ENCODE data around the gene ABCC1.

Gene ABCC1

DNA sequence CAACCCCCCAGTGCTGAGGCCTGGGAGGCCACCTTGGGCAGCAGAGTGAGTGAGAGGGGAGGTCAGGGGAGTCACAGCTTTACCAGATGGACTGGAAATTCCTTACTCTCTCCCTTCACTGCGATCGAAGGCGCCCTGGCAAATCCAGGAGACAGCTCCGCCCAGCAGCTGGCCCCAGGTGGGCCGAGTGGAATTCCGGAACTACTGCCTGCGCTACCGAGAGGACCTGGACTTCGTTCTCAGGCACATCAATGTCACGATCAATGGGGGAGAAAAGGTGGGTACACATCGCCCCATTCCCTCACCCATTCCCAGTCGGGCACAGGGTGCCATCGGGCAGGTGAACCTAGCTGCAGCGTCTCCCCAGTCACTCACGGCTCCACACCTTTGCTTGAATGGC, 182.2 kb downstream of the ABCC1 start:
- TF ChIP-seq, protein P1, sequence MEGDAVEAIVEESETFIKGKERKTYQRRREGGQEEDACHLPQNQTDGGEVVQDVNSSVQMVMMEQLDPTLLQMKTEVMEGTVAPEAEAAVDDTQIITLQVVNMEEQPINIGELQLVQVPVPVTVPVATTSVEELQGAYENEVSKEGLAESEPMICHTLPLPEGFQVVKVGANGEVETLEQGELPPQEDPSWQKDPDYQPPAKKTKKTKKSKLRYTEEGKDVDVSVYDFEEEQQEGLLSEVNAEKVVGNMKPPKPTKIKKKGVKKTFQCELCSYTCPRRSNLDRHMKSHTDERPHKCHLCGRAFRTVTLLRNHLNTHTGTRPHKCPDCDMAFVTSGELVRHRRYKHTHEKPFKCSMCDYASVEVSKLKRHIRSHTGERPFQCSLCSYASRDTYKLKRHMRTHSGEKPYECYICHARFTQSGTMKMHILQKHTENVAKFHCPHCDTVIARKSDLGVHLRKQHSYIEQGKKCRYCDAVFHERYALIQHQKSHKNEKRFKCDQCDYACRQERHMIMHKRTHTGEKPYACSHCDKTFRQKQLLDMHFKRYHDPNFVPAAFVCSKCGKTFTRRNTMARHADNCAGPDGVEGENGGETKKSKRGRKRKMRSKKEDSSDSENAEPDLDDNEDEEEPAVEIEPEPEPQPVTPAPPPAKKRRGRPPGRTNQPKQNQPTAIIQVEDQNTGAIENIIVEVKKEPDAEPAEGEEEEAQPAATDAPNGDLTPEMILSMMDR (IDR thresholded peaks at IDR 0.05), result no peak
- H3K4me1 ChIP-seq (ENCODE audit: control insufficient read depth in 1 of 2, insufficient read depth in 1 of 2, low read depth in 1 of 2, low read length in 1 of 2), result peaks cover 0 to 2% of the 10 kb centered on the region in 2 experiments
- H3K9me3 ChIP-seq, result no peaks in the 10 kb centered on the region
- no peaks in the 10 kb centered on the region for H3K27me3 ChIP-seq
- no peak overlapping the region for H3K4me3 ChIP-seq (ENCODE audit: low read depth in 1 of 2, low read length in 1 of 2)
- peaks cover 84% of the 10 kb centered on the region for H3K36me3 ChIP-seq
- H3K27ac ChIP-seq, result no peak overlapping the region

DNA sequence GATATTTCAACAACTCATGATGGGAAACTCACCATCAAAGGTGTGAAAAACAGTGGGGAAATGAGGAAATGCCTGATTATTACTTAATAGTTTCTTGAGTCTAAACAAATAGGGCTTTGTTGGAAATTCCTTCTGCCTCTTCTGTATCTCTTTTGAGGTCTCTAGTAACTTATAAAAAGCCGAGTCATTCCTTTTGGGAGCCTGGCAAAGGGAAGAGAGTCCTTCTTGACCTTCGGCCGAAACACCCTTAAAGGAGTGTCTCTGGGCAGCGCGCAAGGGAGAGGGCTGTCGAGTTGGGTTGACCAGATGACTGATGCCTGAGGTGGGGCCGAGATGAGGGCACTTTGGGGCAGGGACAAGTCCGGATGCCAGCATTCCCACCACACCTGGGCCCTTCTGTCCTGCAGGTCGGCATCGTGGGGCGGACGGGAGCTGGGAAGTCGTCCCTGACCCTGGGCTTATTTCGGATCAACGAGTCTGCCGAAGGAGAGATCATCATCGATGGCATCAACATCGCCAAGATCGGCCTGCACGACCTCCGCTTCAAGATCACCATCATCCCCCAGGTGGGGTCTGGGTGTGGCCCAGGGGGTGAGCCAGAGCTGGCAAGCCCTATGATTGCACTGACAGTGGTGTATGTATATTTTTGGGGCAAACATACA, 184.7 kb downstream of the ABCC1 start:
- H3K9me3 ChIP-seq, result no peaks in the 10 kb centered on the region
- H3K27me3 ChIP-seq, result no peaks in the 10 kb centered on the region
- H3K36me3 ChIP-seq, result peaks cover 95% of the 10 kb centered on the region
- no peak overlapping the region for H3K27ac ChIP-seq
- peaks cover 0 to 2% of the 10 kb centered on the region in 2 experiments for H3K4me1 ChIP-seq (ENCODE audit: control insufficient read depth in 1 of 2, insufficient read depth in 1 of 2, low read depth in 1 of 2, low read length in 1 of 2)
- TF ChIP-seq, protein P1 (IDR thresholded peaks at IDR 0.05), result no peak
- no peak overlapping the region for H3K4me3 ChIP-seq (ENCODE audit: low read depth in 1 of 2, low read length in 1 of 2)

DNA sequence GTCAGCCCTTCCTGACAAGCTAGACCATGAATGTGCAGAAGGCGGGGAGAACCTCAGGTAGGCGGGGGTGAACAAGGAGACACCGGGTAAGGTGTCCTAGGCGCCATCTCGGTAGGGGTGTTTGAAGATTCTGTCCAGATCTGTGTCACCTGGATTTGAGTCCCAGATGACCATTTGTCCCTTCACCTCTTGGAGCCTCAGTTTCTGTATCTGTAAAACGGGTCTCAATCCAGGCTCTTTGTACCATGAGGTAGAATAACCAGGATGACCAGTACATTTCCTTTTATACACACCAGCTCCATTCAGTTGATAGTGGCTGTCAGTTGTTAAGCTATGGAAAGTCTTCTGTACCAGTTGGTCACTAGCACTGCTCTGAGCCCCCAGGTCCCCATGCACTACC, 187.2 kb downstream of the ABCC1 start:
- Histone ChIP-seq H3K36me3 (peaks cover 97% of the 10 kb centered on the region), H3K4me1 (ENCODE audit: control insufficient read depth in 1 of 2, insufficient read depth in 1 of 2, low read depth in 1 of 2, low read length in 1 of 2) (peaks cover 0 to 2% of the 10 kb centered on the region in 2 experiments), H3K27ac (no peak overlapping the region), H3K4me3 (ENCODE audit: low read depth in 1 of 2, low read length in 1 of 2) (no peak overlapping the region), H3K9me3 (no peaks in the 10 kb centered on the region), H3K27me3 (no peaks in the 10 kb centered on the region)
- TF ChIP-seq, protein P1 (IDR thresholded peaks at IDR 0.05), result no peak

DNA sequence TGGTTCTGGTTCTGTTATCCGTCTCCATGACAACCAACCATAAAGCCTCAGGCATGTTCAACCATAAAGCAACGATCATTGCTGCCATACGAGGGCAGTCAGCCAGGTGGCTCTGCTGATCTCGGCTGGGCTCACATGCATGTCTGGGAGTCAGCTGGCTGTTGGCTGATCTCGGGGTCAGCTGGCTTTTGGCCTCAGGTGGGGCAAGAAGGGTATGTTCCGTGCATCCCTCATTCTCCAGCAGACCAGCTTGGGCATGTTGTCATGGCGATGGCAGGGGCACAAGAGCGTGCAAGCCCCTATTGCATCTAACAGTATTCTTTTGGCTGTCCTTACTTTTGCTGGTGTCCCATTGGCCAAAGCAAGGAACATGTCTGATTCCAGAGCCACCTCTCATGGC, 187.7 kb downstream of the ABCC1 start:
- Histone ChIP-seq H3K36me3 (peaks cover 97% of the 10 kb centered on the region), H3K9me3 (no peaks in the 10 kb centered on the region), H3K27me3 (no peaks in the 10 kb centered on the region), H3K27ac (no peak overlapping the region), H3K4me3 (ENCODE audit: low read depth in 1 of 2, low read length in 1 of 2) (no peak overlapping the region), H3K4me1 (ENCODE audit: control insufficient read depth in 1 of 2, insufficient read depth in 1 of 2, low read depth in 1 of 2, low read length in 1 of 2) (peaks cover 0 to 2% of the 10 kb centered on the region in 2 experiments)
- TF ChIP-seq, protein P1 (IDR thresholded peaks at IDR 0.05), result no peak

DNA sequence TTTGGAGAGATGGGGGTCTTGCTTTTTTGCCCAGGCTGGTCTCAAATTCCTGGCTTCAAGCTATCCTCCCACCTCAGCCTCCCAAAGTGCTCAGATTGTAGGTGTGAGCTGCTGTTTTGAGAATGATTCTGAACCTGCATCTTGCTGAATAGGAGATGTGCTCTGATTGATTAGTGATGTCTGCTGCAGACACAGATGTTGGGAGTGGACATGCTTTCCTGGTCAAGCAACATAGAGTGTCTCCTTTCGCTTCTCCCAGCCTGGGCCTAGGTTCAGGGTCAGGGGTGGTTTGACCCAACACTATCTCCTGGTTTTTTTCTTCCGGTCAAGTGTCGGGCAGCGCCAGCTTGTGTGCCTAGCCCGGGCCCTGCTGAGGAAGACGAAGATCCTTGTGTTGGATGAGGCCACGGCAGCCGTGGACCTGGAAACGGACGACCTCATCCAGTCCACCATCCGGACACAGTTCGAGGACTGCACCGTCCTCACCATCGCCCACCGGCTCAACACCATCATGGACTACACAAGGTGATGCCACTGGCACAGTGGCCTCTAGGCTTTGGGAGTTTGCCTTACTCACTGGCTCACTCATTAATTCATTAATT, 188.7 kb downstream of the ABCC1 start:
- H3K27ac ChIP-seq, result no peak overlapping the region
- TF ChIP-seq, protein P1 (IDR thresholded peaks at IDR 0.05), result no peak

More for the DNA sequence above, 188.7 kb downstream of the ABCC1 start:
- H3K4me3 ChIP-seq (ENCODE audit: low read depth in 1 of 2, low read length in 1 of 2), result no peak overlapping the region
- H3K9me3 ChIP-seq, result no peaks in the 10 kb centered on the region
- H3K4me1 ChIP-seq (ENCODE audit: control insufficient read depth in 1 of 2, insufficient read depth in 1 of 2, low read depth in 1 of 2, low read length in 1 of 2), result peaks cover 0 to 2% of the 10 kb centered on the region in 2 experiments
- peaks cover 95% of the 10 kb centered on the region for H3K36me3 ChIP-seq
- H3K27me3 ChIP-seq, result no peaks in the 10 kb centered on the region
